ENCODE data around the gene CD244.

CD244 gene

DNA sequence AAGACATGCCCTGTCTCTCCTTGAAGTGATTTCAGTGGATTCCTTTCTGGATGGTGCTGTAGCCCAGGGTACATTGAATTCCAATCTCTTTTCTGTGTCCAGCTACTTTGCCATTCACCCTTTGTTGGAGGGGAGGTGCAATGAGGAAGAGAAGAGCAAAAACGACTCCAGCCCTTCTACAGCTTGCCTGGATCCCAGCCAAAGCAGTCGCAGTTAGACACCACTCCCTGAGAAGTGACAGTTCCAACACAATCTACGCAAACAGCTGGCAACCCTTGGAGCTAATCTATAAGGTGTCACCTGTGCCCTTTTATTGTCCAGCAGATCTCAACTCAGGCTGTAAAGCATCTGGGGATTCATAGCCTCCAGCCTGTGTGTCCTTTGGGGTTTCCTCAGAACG, 4.6 kb downstream of the CD244 start:
- TF ChIP-seq, protein P1, sequence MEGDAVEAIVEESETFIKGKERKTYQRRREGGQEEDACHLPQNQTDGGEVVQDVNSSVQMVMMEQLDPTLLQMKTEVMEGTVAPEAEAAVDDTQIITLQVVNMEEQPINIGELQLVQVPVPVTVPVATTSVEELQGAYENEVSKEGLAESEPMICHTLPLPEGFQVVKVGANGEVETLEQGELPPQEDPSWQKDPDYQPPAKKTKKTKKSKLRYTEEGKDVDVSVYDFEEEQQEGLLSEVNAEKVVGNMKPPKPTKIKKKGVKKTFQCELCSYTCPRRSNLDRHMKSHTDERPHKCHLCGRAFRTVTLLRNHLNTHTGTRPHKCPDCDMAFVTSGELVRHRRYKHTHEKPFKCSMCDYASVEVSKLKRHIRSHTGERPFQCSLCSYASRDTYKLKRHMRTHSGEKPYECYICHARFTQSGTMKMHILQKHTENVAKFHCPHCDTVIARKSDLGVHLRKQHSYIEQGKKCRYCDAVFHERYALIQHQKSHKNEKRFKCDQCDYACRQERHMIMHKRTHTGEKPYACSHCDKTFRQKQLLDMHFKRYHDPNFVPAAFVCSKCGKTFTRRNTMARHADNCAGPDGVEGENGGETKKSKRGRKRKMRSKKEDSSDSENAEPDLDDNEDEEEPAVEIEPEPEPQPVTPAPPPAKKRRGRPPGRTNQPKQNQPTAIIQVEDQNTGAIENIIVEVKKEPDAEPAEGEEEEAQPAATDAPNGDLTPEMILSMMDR (IDR thresholded peaks at IDR 0.05) = no peak
- TF ChIP-seq ZFX (IDR thresholded peaks at IDR 0.05; ENCODE audit: borderline replicate concordance) = no peak
- H3K27ac ChIP-seq = no peak overlapping the region

DNA sequence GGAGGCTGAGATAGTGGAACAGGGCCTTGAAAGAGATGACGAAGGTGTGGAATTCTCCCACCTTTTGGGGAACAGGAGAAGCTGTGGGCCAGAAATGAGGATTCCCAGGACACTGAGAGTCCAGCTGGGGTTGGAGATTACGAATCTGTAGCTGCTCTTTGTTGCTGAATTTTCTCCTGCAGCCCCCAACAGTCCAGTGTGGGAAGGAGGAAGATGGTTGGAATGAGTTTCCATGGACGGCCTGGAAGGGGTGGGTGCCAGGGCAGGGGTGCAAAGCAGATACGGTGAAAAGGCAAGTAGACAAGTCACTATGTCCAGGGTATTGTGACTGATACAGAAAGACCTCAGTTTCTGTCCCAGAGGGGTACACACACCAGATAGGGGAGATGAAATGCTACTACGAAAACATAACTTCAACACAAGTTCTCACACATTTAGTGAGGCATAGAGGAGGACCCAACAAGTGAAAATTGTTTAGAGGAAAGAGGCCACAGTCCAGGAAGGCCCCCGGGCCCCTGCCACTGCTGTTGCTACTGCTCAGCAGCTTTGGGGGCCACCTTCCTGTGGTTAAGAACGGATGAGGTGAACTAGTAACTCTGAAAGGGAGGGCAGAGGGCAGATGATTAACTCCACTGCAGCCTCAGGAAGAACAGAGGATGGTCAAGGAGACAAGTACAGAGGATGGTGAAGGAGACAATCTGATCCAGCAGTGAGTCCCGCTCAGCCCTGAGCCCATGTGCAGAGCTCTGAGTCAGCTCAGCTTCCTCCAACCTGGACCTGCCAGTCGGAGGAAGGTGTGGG, 7.3 kb downstream of the CD244 start:
- no peak for TF ChIP-seq ZFX (IDR thresholded peaks at IDR 0.05; ENCODE audit: borderline replicate concordance)
- TF ChIP-seq, protein P1 (IDR thresholded peaks at IDR 0.05) = no peak
- H3K27ac ChIP-seq = no peak overlapping the region

DNA sequence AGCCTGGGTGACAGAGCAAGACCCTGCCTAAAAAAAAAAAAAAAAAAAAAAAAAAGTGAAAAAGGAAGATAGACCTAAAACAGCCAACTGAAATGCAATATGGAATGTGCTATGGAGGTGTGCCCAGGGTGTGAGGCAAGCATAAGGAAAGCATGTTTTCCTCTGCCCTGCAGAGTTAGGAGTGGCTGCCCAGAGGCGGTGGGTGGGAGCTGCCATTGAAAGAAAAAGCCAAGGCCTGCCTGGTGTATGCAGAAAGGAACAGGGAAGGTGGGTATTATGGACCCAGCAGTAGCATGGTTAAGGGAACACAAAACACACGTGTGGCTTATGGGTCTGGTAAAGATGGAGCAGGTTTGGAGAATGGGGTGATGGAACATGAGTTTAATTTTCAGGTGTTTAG, 8.9 kb downstream of the CD244 start:
- TF ChIP-seq, protein P1 (IDR thresholded peaks at IDR 0.05) = no peak
- TF ChIP-seq ZFX (IDR thresholded peaks at IDR 0.05; ENCODE audit: borderline replicate concordance) = no peak
- no peak overlapping the region for H3K27ac ChIP-seq

DNA sequence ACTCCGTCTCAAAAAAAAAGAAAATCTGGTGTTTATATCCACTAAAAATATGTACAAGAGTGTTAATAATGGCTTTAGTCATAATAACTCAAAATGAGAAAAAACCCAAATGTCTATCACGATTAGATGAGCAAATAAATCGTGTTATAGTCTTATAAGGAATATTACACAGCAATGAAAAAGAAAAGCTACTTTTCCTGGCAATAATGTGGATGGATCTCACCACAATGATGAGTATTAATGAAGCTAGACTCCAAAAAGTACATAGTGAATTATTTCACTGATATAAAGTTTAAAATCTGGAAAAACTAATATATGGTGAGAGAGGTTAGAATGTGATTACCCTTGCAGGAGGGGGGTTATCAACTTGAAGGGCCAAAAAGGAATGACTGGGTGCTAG, 9.7 kb downstream of the CD244 start:
- H3K27ac ChIP-seq = no peak overlapping the region
- TF ChIP-seq, protein P1 (IDR thresholded peaks at IDR 0.05) = no peak
- TF ChIP-seq ZFX (IDR thresholded peaks at IDR 0.05; ENCODE audit: borderline replicate concordance) = no peak

DNA sequence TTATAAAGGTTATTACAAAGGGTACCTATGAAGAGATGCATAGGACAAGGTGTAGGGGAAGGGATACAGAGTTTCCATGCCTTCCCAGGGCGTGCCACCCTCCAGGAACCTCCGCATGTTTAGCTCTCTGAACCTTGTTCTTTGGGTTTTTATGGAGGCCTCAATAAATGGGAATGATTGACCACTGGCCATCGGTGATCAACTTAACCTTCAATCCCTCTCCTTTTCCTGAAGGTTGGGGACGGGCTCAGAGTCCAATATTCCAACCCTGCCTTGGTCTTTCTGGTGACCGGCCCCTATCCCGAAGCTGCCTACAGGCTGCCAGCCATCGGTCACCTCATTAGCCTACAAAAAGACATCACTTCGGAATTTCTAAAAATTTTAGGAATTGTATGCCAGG, 11.7 kb downstream of the CD244 start:
- TF ChIP-seq, protein P1 (IDR thresholded peaks at IDR 0.05) = no peak
- TF ChIP-seq ZFX (IDR thresholded peaks at IDR 0.05; ENCODE audit: borderline replicate concordance) = no peak

DNA sequence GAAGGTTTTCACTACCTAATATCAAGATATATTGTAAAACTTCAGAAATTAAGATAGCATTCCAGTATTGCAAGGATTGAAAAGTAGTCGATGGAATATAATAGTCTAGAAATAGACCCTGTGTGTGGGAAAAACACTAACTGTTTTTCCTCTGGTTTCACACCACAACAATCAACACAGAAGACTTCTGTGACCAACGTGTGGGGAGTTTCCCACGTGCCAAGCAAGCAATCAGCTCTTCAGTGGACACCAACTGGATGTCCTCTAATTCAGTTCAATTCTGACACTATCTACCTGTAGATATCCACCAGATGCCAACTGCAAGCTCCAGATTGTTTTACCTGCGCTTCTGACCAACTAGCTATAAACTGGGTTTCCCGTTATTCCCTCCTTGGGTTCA, 12.1 kb downstream of the CD244 start:
- TF ChIP-seq ZFX (IDR thresholded peaks at IDR 0.05; ENCODE audit: borderline replicate concordance) = no peak
- TF ChIP-seq, protein P1 (IDR thresholded peaks at IDR 0.05) = no peak
- no peak overlapping the region for H3K27ac ChIP-seq

More for the DNA sequence above, 11.7 kb downstream of the CD244 start:
- no peak overlapping the region for H3K27ac ChIP-seq

DNA sequence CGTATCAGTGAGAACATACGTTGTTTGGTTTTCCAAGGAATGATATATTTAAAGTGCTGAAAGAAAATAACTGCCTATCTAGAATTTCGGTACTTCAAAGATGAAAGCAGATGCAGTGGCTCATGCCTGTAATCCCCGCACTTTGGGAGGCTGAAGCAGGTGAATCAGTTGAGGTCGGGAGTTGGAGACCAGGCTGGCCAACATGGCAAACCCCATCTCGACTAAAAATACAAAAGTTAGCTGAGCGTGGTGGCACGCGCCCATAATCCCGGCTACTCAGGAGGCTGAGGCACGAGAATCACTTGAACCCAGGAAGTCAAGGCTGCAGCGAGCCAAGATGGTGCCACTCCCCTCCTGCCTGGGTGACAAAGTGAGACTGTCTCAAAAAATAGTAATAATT, 16.4 kb downstream of the CD244 start:
- H3K27ac ChIP-seq = no peak overlapping the region
- TF ChIP-seq ZFX (IDR thresholded peaks at IDR 0.05; ENCODE audit: borderline replicate concordance) = no peak
- TF ChIP-seq, protein P1 (IDR thresholded peaks at IDR 0.05) = no peak

All from 22Rv1 (cell line).